GM23338 (cell line): ENCODE measurements around the gene UNC5C.

ENCODE experiments used
- CREB1 ChIP-seq: fragments of 250-450 bp; sonication (Bioruptor Pico); IDR thresholded peaks from 2 replicates; pipeline ENCODE4 v1.5.0; 2020; ENCODE audit warnings: low read depth, mild to moderate bottlenecking, moderate library complexity
- EZH2 ChIP-seq: fragments of 200-600 bp; sonication (generic); IDR thresholded peaks from one replicate; pipeline ENCODE4 v1.8.0; 2017; ENCODE audit warnings: antibody characterized with exemption, mild to moderate bottlenecking, low read depth; ENCODE audit not compliant: unreplicated experiment
- EZH2phosphoT487 ChIP-seq: fragments of 200-600 bp; sonication (generic); IDR thresholded peaks from one replicate; pipeline ENCODE4 v1.8.1; 2018; ENCODE audit warnings: antibody characterized with exemption; ENCODE audit not compliant: unreplicated experiment
- JUNB ChIP-seq: IDR thresholded peaks from one replicate; pipeline ENCODE4 v1.6.1; 2016; ENCODE audit warnings: antibody characterized with exemption; ENCODE audit not compliant: unreplicated experiment
- POLR2AphosphoS5 ChIP-seq: IDR thresholded peaks from 2 replicates; pipeline ENCODE4 v1.6.1; 2016; ENCODE audit warnings: antibody characterized with exemption, low read depth
- REST ChIP-seq: IDR thresholded peaks from one replicate; pipeline ENCODE4 v1.6.1; 2018; ENCODE audit warnings: antibody characterized with exemption; ENCODE audit not compliant: unreplicated experiment
- STAT1 ChIP-seq: IDR thresholded peaks from one replicate; pipeline ENCODE4 v1.6.1; 2016; ENCODE audit warnings: antibody characterized with exemption; ENCODE audit not compliant: unreplicated experiment
- TF ChIP-seq, protein P1 (sequence below), 2 experiments: fragments of 200-600 bp in 1 of 2; sonication (generic) in 1 of 2; conservative IDR thresholded peaks; 2 replicates each; pipeline versions ENCODE4 v1.5.1 to v1.6.1; 2016 to 2017; ENCODE audit warnings: antibody characterized with exemption in 2 of 2, low read depth in 2 of 2, mild to moderate bottlenecking in 2 of 2, moderate library complexity in 1 of 2
- TF ChIP-seq, protein P2 (sequence below): IDR thresholded peaks from 2 replicates; pipeline ENCODE4 v1.6.1; 2016; ENCODE audit warnings: antibody characterized with exemption

DNA sequence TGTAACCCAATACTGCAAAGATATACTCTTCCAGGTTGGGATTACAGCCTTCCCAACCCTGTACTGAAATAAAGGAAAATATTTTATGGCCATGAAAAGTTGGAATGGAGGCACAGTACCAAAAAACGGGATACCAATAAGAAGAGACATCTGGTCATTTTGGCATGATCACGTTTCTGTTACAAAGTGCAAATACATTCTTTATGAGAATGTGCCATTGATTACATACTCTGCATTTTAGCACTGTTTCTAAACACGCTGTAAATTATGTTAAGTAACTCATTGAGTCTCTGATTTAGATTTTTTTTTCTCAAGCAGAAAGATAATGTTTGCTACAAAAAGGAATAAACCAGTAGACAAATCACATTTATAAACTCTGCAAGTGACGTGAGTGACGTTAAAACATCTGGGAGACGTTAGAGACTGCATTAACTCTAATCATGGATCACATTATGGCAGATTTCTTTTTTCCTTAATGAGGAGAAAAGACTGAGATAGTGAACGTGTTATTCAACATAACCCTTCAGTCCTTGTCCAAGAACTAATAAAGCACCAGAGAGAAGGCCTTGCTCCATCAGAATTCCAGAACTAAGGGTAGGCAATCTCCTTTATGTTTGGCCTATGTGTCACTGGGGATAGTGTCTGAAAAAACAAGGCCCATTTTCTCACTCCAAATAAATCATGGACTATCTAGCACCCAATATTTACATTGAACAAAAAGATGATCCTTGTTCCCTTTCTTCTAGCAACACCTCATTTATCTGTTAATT lies 31.0 kb downstream of the UNC5C start:
- TF ChIP-seq, protein P1, sequence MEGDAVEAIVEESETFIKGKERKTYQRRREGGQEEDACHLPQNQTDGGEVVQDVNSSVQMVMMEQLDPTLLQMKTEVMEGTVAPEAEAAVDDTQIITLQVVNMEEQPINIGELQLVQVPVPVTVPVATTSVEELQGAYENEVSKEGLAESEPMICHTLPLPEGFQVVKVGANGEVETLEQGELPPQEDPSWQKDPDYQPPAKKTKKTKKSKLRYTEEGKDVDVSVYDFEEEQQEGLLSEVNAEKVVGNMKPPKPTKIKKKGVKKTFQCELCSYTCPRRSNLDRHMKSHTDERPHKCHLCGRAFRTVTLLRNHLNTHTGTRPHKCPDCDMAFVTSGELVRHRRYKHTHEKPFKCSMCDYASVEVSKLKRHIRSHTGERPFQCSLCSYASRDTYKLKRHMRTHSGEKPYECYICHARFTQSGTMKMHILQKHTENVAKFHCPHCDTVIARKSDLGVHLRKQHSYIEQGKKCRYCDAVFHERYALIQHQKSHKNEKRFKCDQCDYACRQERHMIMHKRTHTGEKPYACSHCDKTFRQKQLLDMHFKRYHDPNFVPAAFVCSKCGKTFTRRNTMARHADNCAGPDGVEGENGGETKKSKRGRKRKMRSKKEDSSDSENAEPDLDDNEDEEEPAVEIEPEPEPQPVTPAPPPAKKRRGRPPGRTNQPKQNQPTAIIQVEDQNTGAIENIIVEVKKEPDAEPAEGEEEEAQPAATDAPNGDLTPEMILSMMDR (conservative IDR thresholded peaks at IDR 0.05; ENCODE audit: low read depth in 2 of 2) = no peak
- TF ChIP-seq, protein P2, sequence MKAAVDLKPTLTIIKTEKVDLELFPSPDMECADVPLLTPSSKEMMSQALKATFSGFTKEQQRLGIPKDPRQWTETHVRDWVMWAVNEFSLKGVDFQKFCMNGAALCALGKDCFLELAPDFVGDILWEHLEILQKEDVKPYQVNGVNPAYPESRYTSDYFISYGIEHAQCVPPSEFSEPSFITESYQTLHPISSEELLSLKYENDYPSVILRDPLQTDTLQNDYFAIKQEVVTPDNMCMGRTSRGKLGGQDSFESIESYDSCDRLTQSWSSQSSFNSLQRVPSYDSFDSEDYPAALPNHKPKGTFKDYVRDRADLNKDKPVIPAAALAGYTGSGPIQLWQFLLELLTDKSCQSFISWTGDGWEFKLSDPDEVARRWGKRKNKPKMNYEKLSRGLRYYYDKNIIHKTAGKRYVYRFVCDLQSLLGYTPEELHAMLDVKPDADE = no peak
- TF ChIP-seq STAT1 = no peak
- TF ChIP-seq CREB1 (CRISPR knock-in tag) = no peak
- TF ChIP-seq EZH2 = no peak
- no peak for TF ChIP-seq POLR2AphosphoS5
- TF ChIP-seq REST = no peak
- TF ChIP-seq EZH2phosphoT487 = no peak
- no peak for TF ChIP-seq JUNB
